Large intestine (tissue), 3 donors: Measurements from ENCODE around the gene HTT. TPM values are rescaled to one million over a fixed set of nuclear protein-coding genes. Genes with fewer than 3 reads are reported as not detected.

Experiments used
- DNase-seq, 2 donors: peaks; one replicate each; pipeline versions ENCODE4 v3.0.0 to v3.0.0-alpha.2; 2013
- H3K27ac ChIP-seq: one replicate; pipeline ENCODE4 v1.5.1; 2013; ENCODE audit warnings: low read length
- H3K27me3 ChIP-seq: 2 replicates; pipeline ENCODE4 v1.6.1; 2013; ENCODE audit warnings: low read length; ENCODE audit not compliant: control insufficient read depth, insufficient read depth
- H3K36me3 ChIP-seq: 2 replicates; pipeline ENCODE4 v1.6.1; 2013; ENCODE audit warnings: low read length; ENCODE audit not compliant: control insufficient read depth, insufficient read depth
- H3K4me1 ChIP-seq: one replicate; pipeline ENCODE4 v1.6.1; 2013; ENCODE audit warnings: low read length; ENCODE audit not compliant: control insufficient read depth, insufficient read depth
- H3K4me3 ChIP-seq: one replicate; pipeline ENCODE4 v1.5.1; 2013; ENCODE audit warnings: low read length
- H3K9me3 ChIP-seq: one replicate; pipeline ENCODE4 v1.6.1; 2013; ENCODE audit warnings: mild to moderate bottlenecking, low read depth, low read length, moderate library complexity; ENCODE audit not compliant: control insufficient read depth
- WGBS: methylation state at CpG from one replicate; pipeline ENCODE4 v1.1.5; 2013; ENCODE audit warnings: low lambda C conversion rate; ENCODE audit not compliant: insufficient coverage; 5-methylcytosine and 5-hydroxymethylcytosine counted together
- polyA plus RNA-seq: library from polyadenylated mRNA; unstranded; fragments of 120-200 nt; gene quantifications from one replicate; pipeline ENCODE4 v1.2.1, GENCODE V29; 2013

Gene HTT
- polyA plus RNA-seq, 1 donor: 29.8 TPM

DNA sequence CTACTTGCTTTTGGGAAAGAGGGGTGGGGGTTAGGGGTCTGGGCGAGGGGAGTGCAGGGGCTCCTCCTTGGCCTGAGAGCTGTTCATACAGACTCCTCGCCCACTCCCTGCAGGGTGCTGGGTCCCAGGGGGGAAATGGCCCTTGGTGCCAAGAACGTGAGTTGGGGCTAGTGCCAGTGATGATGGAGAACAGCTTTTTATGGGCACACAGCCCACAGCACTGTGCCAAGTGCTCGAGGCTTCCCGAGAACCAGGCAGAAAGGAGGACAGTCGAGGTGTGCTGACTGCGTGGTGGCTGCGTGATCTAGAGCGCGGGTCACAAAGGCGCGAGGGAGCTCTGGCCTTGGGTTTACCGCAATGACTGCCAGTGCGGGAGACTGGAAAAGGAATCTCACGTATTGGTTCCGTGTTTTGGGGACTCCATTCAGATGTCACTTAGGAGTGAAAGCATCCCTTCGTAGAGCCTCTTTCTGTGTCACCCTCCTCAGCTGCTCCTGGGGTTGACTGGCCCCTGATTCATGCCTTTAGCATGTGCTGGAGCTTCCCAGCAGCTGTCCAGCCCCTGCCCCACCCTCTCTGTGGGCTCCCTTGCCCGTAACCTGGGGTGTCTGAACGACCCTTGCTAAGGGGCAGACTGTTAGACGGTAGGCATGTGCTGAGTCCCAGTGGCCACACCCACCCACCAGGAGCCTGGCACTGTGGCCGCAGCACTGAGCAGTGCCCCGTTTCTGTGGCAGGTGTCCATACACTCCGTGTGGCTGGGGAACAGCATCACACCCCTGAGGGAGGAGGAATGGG lies 153.6 kb downstream of the HTT start:
- no peak overlapping the region for H3K27ac ChIP-seq
- no peaks in the 10 kb centered on the region for H3K27me3 ChIP-seq
- WGBS: no CpG with 5 or more reads among the region's 23 CpGs
- no peak overlapping the region for H3K4me3 ChIP-seq
- no peak for DNase-seq
- no peaks in the 10 kb centered on the region for H3K9me3 ChIP-seq
- no peaks in the 10 kb centered on the region for H3K4me1 ChIP-seq
- peaks cover 82% of the 10 kb centered on the region for H3K36me3 ChIP-seq

DNA sequence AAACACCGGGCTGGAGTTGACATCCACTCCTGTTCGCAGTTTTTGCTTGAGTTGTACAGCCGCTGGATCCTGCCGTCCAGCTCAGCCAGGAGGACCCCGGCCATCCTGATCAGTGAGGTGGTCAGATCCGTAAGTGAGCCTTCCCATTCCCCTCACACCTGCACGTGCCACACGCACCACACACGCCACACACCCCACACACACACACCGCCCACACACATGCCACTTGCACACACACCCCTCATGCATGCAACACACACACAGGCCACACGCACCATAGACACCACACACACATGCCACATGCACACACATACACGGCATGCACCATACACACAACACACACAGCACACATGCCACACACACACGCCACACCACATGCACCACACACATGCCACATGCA lies 154.4 kb downstream of the HTT start:
- H3K36me3 ChIP-seq: peaks cover 82% of the 10 kb centered on the region
- no peaks in the 10 kb centered on the region for H3K4me1 ChIP-seq
- H3K9me3 ChIP-seq: no peaks in the 10 kb centered on the region
- H3K27me3 ChIP-seq: no peaks in the 10 kb centered on the region
- no peak overlapping the region for H3K4me3 ChIP-seq
- no CpG with 5 or more reads among the region's 13 CpGs for WGBS
- no peak overlapping the region for H3K27ac ChIP-seq
- DNase-seq: no peak

DNA sequence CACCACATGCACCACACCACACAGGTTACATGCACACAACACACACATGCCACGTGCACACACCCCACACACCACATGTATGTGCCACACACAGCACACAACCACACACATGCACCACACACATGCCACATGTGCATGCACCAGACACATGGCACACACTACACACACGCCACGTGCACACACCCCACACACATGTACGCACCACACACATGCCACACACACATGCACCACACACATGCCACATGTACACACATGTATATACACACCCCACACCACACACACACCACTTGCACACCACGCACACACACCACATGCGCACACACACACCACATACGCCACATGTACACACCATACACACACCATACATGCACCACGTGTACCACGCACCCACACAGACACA lies 154.8 kb downstream of the HTT start:
- WGBS: no CpG with 5 or more reads among the region's 9 CpGs
- H3K9me3 ChIP-seq: no peaks in the 10 kb centered on the region
- H3K4me1 ChIP-seq: no peaks in the 10 kb centered on the region
- no peaks in the 10 kb centered on the region for H3K27me3 ChIP-seq
- DNase-seq: no peak
- peaks cover 81% of the 10 kb centered on the region for H3K36me3 ChIP-seq
- no peak overlapping the region for H3K27ac ChIP-seq
- no peak overlapping the region for H3K4me3 ChIP-seq

GRCh38 chr4:3229964-3230363 lies 155.5 kb downstream of the HTT start:
- DNase-seq: no peak
- no peaks in the 10 kb centered on the region for H3K4me1 ChIP-seq
- WGBS: no CpG with 5 or more reads among the region's 17 CpGs
- no peak overlapping the region for H3K27ac ChIP-seq
- peaks cover 78% of the 10 kb centered on the region for H3K36me3 ChIP-seq
- no peaks in the 10 kb centered on the region for H3K27me3 ChIP-seq
- no peaks in the 10 kb centered on the region for H3K9me3 ChIP-seq
- H3K4me3 ChIP-seq: no peak overlapping the region

GRCh38 chr4:3231471-3231870 lies 157.0 kb downstream of the HTT start:
- no peak for DNase-seq
- WGBS: no CpG with 5 or more reads among the region's 9 CpGs
- H3K27ac ChIP-seq: no peak overlapping the region
- H3K36me3 ChIP-seq: peaks cover 83% of the 10 kb centered on the region
- no peaks in the 10 kb centered on the region for H3K4me1 ChIP-seq
- no peaks in the 10 kb centered on the region for H3K27me3 ChIP-seq
- no peak overlapping the region for H3K4me3 ChIP-seq
- no peaks in the 10 kb centered on the region for H3K9me3 ChIP-seq

DNA sequence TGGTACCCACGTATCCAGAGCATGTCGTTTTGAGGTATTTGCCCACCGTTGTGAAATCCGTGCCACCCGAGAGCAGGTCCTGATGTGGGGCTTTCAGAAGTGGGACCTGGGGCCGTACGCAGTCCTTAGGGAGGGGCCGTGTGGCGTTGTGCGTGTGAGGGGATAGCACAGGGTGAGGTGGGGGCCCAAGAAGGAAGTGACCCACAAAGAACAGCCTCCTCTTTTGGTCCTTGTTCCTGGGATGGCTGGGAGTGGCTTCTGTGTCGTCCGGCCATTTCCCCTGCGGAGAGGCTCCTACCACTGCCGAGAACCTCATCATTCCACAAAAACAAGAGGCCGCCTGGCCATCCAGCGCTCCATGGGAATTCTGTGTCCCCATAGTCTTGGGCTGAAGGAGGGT lies 157.5 kb downstream of the HTT start:
- Histone ChIP-seq H3K9me3 (no peaks in the 10 kb centered on the region), H3K4me1 (no peaks in the 10 kb centered on the region), H3K27me3 (no peaks in the 10 kb centered on the region), H3K36me3 (peaks cover 85% of the 10 kb centered on the region), H3K27ac (no peak overlapping the region), H3K4me3 (no peak overlapping the region)
- no CpG with 5 or more reads among the region's 16 CpGs for WGBS
- no peak for DNase-seq

DNA sequence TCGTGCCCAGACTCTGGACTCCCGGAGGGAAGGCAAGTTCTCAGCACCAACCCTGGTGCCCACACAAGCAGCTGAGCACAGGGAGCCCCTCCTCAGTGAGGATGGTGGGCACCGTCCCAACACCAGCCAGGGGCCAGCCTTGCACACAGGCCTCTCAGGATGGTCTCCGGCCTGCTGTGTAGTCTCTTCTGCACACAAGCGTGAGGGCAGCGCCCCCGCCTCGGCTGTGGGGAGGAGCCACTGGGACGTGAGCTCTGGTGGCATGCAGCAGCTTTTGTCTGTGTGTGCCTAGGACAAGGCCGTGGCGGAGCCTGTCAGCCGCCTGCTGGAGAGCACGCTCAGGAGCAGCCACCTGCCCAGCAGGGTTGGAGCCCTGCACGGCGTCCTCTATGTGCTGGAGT lies 158.4 kb downstream of the HTT start:
- H3K4me3 ChIP-seq: no peak overlapping the region
- H3K4me1 ChIP-seq: no peaks in the 10 kb centered on the region
- H3K27ac ChIP-seq: no peak overlapping the region
- WGBS: no CpG with 5 or more reads among the region's 15 CpGs
- DNase-seq: no peak
- H3K36me3 ChIP-seq: peaks cover 89% of the 10 kb centered on the region
- no peaks in the 10 kb centered on the region for H3K27me3 ChIP-seq
- no peaks in the 10 kb centered on the region for H3K9me3 ChIP-seq

GRCh38 chr4:3233391-3234071 lies 159.1 kb downstream of the HTT start:
- Histone ChIP-seq H3K27ac (no peak overlapping the region), H3K4me3 (no peak overlapping the region), H3K4me1 (no peaks in the 10 kb centered on the region), H3K36me3 (peaks cover 87% of the 10 kb centered on the region), H3K9me3 (no peaks in the 10 kb centered on the region), H3K27me3 (no peaks in the 10 kb centered on the region)
- no CpG with 5 or more reads among the region's 21 CpGs for WGBS
- DNase-seq: no peak

GRCh38 chr4:3234171-3235029 lies 159.9 kb downstream of the HTT start:
- no CpG with 5 or more reads among the region's 23 CpGs for WGBS
- Histone ChIP-seq H3K4me3 (no peak overlapping the region), H3K9me3 (no peaks in the 10 kb centered on the region), H3K27me3 (no peaks in the 10 kb centered on the region), H3K4me1 (no peaks in the 10 kb centered on the region), H3K36me3 (peaks cover 87% of the 10 kb centered on the region), H3K27ac (no peak overlapping the region)
- DNase-seq: no peak

- Histone ChIP-seq H3K4me3 (no peak overlapping the region), H3K27ac (no peak overlapping the region), H3K36me3 (peaks cover 87% of the 10 kb centered on the region), H3K27me3 (no peaks in the 10 kb centered on the region), H3K9me3 (no peaks in the 10 kb centered on the region), H3K4me1 (no peaks in the 10 kb centered on the region)
- WGBS: no CpG with 5 or more reads among the region's 14 CpGs
- DNase-seq: no peak
Observed at GRCh38 chr4:3235030-3235345, 160.5 kb downstream of the HTT start.
